CD4-positive, alpha-beta T cell treated with Interleukin-17A for 1 hour (primary cell): ENCODE data around the gene DNAJB11.
"Not testable (repeated sequence)": the region's sequence is repeated elsewhere in the genome, so short reads cannot be mapped to it uniquely, and the experiment has no call there.

Source experiments
- DNase-seq: peaks from one replicate; pipeline ENCODE4 v3.0.0-alpha.2; 2020

Gene DNAJB11

DNA sequence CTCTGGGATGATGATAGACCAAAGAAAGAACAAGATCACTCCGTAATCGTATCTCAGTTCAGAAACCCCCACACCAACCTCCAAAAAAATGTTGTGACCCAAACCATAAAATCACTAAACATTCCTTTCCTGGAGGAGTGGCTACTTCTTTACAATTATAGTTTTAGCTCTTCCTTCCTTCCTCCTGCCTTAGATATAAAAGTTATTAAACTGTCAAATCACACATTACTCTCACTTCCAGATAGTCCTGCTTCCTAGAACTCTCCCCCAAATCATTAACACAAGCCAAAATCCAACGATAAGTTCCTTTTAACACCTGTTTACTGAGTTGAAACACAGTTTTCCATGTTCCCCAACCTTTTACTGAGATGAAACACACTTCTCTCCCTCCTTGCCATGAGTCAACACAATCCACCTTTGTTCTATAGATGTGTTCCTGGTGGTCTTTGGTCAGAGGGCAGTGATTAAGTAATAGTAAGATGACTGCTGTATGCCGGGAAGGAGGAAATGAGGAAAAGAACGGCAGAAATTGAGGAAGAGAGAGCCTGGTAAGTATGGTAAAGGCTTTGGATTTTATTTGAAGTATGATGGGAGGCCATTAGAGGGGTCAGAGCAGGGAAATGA lies 18.0 kb upstream of the DNAJB11 start:
- DNase-seq, result no peak

DNA sequence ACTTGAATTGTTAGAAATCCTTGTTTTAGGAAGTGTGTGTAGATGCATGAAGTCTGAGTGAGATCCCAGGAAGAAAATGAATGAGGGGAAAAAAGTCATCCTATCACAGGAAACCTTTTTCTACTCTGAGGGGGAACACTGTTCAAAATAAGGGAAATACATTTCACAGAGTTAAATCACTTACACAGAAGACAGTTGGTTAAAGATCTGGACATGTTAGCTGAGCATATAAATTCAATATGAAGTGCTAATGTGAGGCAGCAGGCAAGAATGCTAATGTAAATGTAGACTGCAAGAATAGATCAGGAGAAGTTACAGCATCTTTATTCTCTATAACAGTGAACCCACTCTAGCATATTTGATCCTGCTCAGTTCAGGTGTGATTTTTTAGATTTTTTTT lies 5.9 kb upstream of the DNAJB11 start:
- no peak for DNase-seq

- no peak for DNase-seq
Observed at GRCh38 chr3:186566772-186567071, 3.8 kb upstream of the DNAJB11 start.

DNA sequence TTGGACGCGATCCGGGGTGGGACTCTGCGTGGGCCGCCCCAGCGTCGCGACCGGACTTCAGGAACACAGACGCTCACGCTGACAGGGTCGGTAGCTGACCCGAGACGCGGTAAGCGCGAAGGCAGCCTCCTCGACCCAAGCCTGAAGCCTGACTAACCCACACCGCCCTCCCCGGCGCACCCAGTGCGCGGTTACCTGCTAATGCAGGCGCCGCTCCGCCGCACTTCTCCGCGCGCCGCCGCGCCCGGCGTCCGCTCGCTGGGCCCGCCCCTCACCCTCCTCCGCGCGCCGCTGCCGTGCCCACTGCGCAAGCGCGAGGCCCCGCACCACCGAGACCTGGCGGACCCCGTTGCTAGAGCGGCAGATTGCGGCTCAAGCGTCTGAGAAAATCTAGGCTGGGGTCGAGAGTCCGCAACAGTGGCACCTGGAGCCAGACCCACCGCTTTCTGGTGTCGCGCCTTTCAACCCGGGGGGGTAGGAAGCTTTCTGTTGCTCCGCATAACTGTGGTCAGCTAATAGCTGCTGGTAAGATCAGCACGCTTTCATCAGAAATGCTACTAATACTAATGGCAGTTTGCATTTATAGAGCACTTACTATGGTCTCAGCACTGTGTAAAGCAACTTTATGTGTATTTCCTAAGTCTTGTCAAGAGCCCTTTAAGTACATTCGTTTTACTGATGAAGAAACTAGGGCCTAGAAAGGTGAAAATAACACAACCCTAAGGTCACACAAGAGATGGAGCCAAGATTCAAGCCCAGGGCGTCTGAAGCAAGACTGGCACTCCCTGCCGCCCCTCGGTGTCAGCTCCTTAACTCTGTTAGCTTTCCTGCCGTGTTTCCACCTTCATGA lies 3.2 kb upstream of the DNAJB11 start, which contains the start of gene TBCCD1:
TBCCD1 (minus strand) TSS at position 268 of the 850 bp plus-strand sequence. CDS start 3,010 bp downstream, outside the sequence.
- DNase-seq, result peak; percentile 97

DNA sequence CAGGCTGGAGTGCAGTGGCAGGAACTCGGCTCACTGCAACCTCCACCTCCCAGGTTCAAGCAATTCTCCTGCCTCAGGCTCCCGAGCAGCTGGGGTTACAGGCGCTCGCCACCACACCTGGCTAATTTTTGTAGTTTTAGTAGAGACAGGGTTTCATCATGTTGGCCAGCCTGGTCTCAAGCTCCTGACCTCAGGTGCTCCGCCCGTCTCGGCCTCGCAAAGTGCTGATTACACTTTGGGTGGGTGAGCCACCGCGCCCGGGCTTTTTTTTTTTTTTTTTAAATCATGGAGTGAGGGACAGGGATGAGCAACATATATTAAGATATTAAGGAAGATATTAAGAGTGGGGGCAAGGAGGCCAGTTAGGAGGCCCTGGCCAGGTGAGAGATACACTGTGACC lies 1.2 kb upstream of the DNAJB11 start:
- DNase-seq, result not testable (repeated sequence)

- no peak for DNase-seq
Observed at GRCh38 chr3:186569779-186570095, 783 bp upstream of the DNAJB11 start.

- peak; percentile 11 for DNase-seq
Observed at GRCh38 chr3:186570941-186571643, 572 bp downstream of the DNAJB11 start.

- DNase-seq, result no peak
Observed at GRCh38 chr3:186571644-186572013, 1.1 kb downstream of the DNAJB11 start.

DNA sequence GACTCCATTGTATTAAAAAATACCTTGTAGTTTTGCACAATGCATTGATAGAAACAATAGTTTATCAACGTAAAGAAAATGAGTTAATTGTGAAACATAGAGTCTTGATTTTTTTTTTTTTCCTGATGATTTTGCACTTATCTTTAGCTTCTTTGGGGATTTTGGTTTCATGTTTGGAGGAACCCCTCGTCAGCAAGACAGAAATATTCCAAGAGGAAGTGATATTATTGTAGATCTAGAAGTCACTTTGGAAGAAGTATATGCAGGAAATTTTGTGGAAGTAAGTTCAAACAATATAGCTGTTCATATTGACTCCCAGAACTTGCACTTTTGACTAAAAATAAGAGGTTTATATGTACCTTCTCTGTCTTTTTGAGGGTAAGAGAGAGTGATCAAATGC lies 7.0 kb downstream of the DNAJB11 start:
- no peak for DNase-seq

DNA sequence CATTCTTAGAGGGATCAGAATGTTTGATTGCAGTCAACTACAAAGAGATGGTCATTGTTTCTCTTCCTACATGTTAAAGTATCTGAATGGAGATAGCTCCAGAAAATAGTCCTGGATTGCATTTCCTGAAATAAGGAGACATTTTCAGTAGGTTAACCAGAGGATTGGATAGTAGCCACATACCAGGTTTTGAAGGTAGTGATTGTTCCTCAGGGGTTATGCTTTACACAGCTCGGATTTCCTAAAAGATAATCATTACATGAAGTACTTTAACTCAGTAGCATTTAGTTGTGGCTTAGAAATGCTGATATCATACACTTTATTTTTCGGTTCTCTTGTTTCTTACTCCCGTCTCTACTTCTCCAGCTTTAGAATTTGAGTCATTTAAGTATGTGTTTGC lies 10.3 kb downstream of the DNAJB11 start:
- no peak for DNase-seq

DNA sequence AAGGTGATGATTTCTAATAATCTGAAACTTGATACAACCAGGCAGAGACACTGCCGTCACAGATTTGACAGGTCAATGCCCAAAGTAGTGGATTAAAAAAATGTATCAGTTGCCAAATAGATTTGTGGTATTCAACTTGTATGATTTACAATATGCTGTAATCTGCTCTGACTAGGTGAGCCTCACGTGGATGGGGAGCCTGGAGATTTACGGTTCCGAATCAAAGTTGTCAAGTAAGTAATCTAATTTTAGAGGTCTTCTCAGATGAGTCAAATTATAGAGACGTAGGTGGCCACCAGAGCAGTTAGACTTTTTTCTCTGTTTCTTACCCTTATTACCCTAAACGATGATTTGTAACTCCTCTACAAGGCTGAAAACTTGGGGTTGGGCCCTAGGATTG lies 12.0 kb downstream of the DNAJB11 start:
- DNase-seq, result no peak

DNA sequence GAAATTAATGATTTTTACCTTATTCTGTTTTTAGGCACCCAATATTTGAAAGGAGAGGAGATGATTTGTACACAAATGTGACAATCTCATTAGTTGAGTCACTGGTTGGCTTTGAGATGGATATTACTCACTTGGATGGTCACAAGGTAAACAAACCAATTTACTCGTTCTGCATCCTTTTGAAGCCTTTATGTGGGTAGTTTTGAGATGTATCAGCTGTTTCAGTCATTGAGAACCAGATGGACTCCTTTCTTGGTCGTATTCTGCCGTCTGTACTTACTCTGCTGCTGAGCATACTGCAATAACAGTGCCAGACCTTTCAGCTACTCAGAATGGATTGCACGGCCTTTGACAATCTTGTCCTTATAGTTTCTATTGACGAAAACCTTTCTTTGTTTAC lies 13.3 kb downstream of the DNAJB11 start:
- DNase-seq, result no peak

- DNase-seq, result not testable (repeated sequence)
Observed at GRCh38 chr3:186586245-186586644, 15.7 kb downstream of the DNAJB11 start.

DNA sequence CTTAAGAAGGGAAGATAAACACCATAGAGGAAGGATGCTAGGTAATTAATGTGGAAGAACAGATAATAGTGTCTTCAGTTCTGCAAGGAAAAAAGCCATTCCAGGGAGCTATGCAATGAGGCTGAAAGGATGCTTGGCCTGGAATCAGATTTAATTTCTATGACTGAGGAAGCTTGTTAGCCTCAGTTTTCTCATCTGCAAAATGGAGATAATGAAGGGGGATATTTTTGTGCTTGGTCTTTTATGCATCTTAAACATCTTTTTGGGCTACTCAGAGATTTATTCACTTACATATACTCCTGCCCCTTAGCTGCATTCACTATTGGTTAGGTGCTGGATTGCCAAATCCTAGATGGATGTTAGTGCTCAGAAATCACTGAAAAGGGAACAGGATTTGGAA lies 16.7 kb downstream of the DNAJB11 start:
- DNase-seq, result no peak

- no peak for DNase-seq
Observed at GRCh38 chr3:186588632-186589031, 18.1 kb downstream of the DNAJB11 start.

GRCh38 chr3:186589121-186589520 lies 18.6 kb downstream of the DNAJB11 start:
- no peak for DNase-seq

- DNase-seq, result peak; percentile 40
Observed at GRCh38 chr3:186589856-186590579, 19.5 kb downstream of the DNAJB11 start.

- DNase-seq, result no peak
Observed at GRCh38 chr3:186590580-186591295, 20.2 kb downstream of the DNAJB11 start.

DNA sequence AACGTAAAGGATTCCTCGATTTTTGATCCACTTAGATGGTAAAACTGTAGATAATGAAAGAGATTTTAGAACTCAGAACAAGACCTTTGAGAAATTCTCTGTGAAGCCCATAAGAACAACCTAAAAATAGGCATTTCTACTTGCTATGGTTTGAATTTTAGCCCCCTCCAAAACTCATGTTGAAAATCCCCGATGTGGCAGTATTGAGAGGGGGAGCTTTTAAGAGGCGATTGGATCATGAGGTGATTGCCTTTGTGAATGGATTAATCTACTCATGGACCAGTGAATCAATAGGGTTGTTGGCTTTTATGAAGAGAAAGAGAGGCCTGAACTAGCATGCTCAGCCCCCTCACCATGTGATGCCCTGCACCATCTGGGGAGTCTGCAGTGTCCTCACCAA lies 22.2 kb downstream of the DNAJB11 start:
- DNase-seq, result no peak

- no peak for DNase-seq
Observed at GRCh38 chr3:186593862-186594261, 23.3 kb downstream of the DNAJB11 start.

DNA sequence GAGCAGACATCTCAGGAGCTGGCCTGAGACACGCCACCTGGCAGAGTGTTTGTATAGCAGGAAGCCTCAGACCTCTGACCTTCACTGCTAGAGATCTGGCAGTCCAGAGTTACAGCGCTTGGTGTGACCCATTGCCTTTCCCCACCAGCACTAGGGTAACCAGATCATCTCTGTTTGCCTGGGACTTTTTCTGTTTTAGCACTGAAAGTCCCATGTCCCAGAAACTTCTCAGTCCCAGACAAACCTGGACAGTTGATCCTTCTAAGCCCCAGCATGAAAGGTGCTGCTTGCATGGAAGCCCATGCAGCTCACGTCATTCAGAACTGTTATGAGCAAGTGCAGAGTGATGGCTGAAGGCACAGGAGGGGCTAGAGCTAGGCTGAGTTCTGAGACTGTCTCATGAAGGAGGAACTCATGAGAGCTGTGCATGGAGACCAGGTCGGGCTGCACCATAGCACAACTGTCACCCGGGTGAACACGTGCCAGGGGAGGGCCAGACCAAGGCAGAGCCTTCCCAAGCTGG lies 24.1 kb downstream of the DNAJB11 start:
- no peak for DNase-seq

DNA sequence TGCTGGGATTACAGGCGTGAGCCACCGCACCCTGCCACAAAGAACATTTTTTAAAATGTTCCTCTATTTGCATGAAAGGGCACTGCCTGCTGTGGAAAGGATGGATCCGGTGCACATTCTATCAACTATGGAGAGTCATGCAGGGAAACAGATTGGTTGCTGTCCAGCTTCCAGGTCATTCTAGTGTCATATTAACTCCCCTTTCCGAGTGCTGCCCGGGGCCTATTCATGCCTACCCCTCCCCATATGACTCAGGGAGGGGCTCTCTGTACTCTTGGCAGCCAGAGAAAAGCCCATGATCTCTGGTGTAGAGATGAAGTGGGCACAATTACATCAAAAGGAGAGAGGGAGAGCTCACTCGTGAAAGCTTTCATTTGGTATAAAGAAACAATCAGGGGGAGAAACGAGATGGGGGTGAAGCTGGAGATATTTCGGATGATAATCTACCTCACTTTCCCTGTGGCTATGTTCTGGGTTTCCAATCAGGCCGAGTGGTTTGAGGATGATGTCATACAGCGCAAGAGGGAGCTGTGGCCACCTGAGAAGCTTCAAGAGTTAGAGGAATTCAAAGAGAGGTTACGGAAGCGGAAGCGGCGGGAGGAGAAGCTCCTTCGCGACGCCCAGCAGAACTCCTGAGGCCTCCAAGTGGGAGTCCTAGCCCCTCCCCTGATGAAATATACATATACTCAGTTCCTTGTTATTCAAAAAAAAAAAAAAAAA lies 26.2 kb downstream of the DNAJB11 start:
- no peak for DNase-seq
